ENCODE measurements around the gene HMGA1. TPM values are rescaled to one million over a fixed set of nuclear protein-coding genes. Genes with fewer than 3 reads are reported as not detected.

HMGA1 gene
- total and polyA plus RNA-seq, 2 of the 13 experiments (the other 11 are each of a cell fraction or from before 2014, with no cell fraction given) = 117 to 145 TPM

GRCh38 chr6:34202329-34203201 lies 34.1 kb upstream of the HMGA1 start (continued):
- peak; percentile 31; the same call in 1 of the 2 replicates for TF ChIP-seq NFYC (CRISPR knock-in tag; IDR thresholded peaks at IDR 0.05)
- TF ChIP-seq HNRNPLL (IDR thresholded peaks at IDR 0.05; ENCODE audit: low read depth, low read length, poor library complexity, severe bottlenecking) = peak; percentile 25
- TF ChIP-seq ZSCAN30 (CRISPR knock-in tag; IDR thresholded peaks at IDR 0.05) = no peak
- TF ChIP-seq PRDM15 (CRISPR knock-in tag; IDR thresholded peaks at IDR 0.05) = peak; percentile 85
- no peak for TF ChIP-seq ZNF253 (CRISPR knock-in tag; IDR thresholded peaks at IDR 0.05; ENCODE audit: borderline replicate concordance)
- TF ChIP-seq, protein P1, sequence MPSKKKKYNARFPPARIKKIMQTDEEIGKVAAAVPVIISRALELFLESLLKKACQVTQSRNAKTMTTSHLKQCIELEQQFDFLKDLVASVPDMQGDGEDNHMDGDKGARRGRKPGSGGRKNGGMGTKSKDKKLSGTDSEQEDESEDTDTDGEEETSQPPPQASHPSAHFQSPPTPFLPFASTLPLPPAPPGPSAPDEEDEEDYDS (CRISPR knock-in tag; IDR thresholded peaks at IDR 0.05) = peak; percentile 78
- no peak for TF ChIP-seq GABPA (IDR thresholded peaks at IDR 0.05; ENCODE audit: low read depth, low read length)
- TF ChIP-seq GABPA (CRISPR knock-in tag; IDR thresholded peaks at IDR 0.05; ENCODE audit: low read depth) = peak; percentile 35; the same call in 1 of the 2 replicates
- TF ChIP-seq, protein P2, sequence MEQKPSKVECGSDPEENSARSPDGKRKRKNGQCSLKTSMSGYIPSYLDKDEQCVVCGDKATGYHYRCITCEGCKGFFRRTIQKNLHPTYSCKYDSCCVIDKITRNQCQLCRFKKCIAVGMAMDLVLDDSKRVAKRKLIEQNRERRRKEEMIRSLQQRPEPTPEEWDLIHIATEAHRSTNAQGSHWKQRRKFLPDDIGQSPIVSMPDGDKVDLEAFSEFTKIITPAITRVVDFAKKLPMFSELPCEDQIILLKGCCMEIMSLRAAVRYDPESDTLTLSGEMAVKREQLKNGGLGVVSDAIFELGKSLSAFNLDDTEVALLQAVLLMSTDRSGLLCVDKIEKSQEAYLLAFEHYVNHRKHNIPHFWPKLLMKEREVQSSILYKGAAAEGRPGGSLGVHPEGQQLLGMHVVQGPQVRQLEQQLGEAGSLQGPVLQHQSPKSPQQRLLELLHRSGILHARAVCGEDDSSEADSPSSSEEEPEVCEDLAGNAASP (CRISPR knock-in tag; IDR thresholded peaks at IDR 0.05; ENCODE audit: borderline replicate concordance) = no peak
- no peak for TF ChIP-seq ZSCAN9 (CRISPR knock-in tag; IDR thresholded peaks at IDR 0.05; ENCODE audit: borderline replicate concordance)
- no peak for TF ChIP-seq ZSCAN20 (CRISPR knock-in tag; IDR thresholded peaks at IDR 0.05; ENCODE audit: borderline replicate concordance)
- no peak for TF ChIP-seq FOSL2 (CRISPR knock-in tag; IDR thresholded peaks at IDR 0.05)
- TF ChIP-seq ZNF737 (CRISPR knock-in tag; IDR thresholded peaks at IDR 0.05; ENCODE audit: borderline replicate concordance) = no peak
- TF ChIP-seq SRSF4 (IDR thresholded peaks at IDR 0.05; ENCODE audit: low read depth, low read length, poor library complexity, severe bottlenecking) = no peak

All from HepG2 (cell line).